GM12878 (cell line): Measurements from ENCODE around the gene THRB. TPM values are rescaled to one million over a fixed set of nuclear protein-coding genes. Genes with fewer than 3 reads are reported as not detected.

ENCODE experiments used
- ATAC-seq: fragments of 200-7000 bp; cut with Tn5 transposase; 3 replicates; pipeline ENCODE4 v1.9.1; 2020; ENCODE audit warnings: mild to moderate bottlenecking, moderate library complexity
- BruUV-seq: library from RNA; stranded (reverse); fragments of 400-500 nt; replicated peaks from 2 replicates; lab custom pipeline; 2021; lab: Mats Ljungman, UMichigan
- CTCF ChIA-PET: fragments of 300-600 bp; sonication (Branson Sonifier 250); formaldehyde crosslinking; extraction: SDS; loops from one replicate; lab custom pipeline; 2021; ENCODE audit warnings: inconsistent platforms; lab: Yijun Ruan, JAX
- POLR2A ChIA-PET: fragments of 350-600 bp; formaldehyde crosslinking; extraction: SDS; loops from one replicate; lab custom pipeline; 2021; ENCODE audit warnings: inconsistent platforms; lab: Charles Lee
- RAD21 ChIA-PET: fragments of 300-600 bp; sonication (Branson Sonifier 250); formaldehyde crosslinking; loops from one replicate; lab custom pipeline; 2023; ENCODE audit warnings: antibody characterized with exemption; ENCODE audit not compliant: unreplicated experiment; lab: Charles Lee
- SMC1A ChIA-PET: fragments of 300-600 bp; sonication (Branson Sonifier 250); formaldehyde crosslinking; loops from one replicate; lab custom pipeline; 2023; ENCODE audit not compliant: unreplicated experiment, uncharacterized antibody; lab: Charles Lee
- DNase-seq: peaks from one replicate; pipeline ENCODE4 v3.0.0-alpha.2; 2011; ENCODE audit warnings: low read depth, low spot score
- FAIRE-seq: peaks from 3 replicates; lab custom pipeline; 2011; peaks lifted over from hg19 to GRCh38; lab: Jason Lieb, UNC
- H2AFZ ChIP-seq: 2 replicates; pipeline ENCODE4 v1.6.0; 2011; ENCODE audit warnings: low read depth, low read length, control low read depth; ENCODE audit not compliant: control insufficient read depth
- H3K27ac ChIP-seq: 2 replicates; pipeline ENCODE4 v1.5.1; 2011; ENCODE audit warnings: control low read depth; ENCODE audit not compliant: control insufficient read depth, insufficient read depth
- H3K27me3 ChIP-seq, 2 experiments: replicated peaks in 1 of 2; 2 replicates each; pipeline versions ENCODE4 v1.6.0 to v1.6.1; 2011; ENCODE audit warnings: low read length in 1 of 2; ENCODE audit not compliant: control insufficient read depth in 2 of 2, insufficient read depth in 2 of 2
- H3K36me3 ChIP-seq, 2 experiments: 2 replicates each; pipeline ENCODE4 v1.5.1; 2011; ENCODE audit warnings: low read length in 1 of 2; ENCODE audit not compliant: control insufficient read depth in 2 of 2, insufficient read depth in 2 of 2
- H3K4me1 ChIP-seq: 2 replicates; pipeline ENCODE4 v1.6.1; 2011; ENCODE audit warnings: mild to moderate bottlenecking, low read length, moderate library complexity, mixed read lengths; ENCODE audit not compliant: control insufficient read depth, insufficient read depth
- H3K4me2 ChIP-seq: 2 replicates; pipeline ENCODE4 v1.6.0; 2011; ENCODE audit warnings: control low read depth; ENCODE audit not compliant: control insufficient read depth, insufficient read depth
- H3K4me3 ChIP-seq: fragments of 200-600 bp; sonication (generic); 2 replicates; pipeline ENCODE4 v1.5.1; 2016
- H3K79me2 ChIP-seq: 2 replicates; pipeline ENCODE4 v1.6.0; 2011; ENCODE audit warnings: low read length; ENCODE audit not compliant: control insufficient read depth, insufficient read depth
- H3K9ac ChIP-seq: 2 replicates; pipeline ENCODE4 v1.8.0; 2011; ENCODE audit warnings: low read length, control low read depth, mixed read lengths; ENCODE audit not compliant: control insufficient read depth, insufficient read depth
- H3K9me3 ChIP-seq: replicated peaks from 3 replicates; pipeline ENCODE4 v1.5.1; 2011; ENCODE audit warnings: mild to moderate bottlenecking, low read length; ENCODE audit not compliant: control insufficient read depth, insufficient read depth
- H4K20me1 ChIP-seq: 2 replicates; pipeline ENCODE4 v1.6.0; 2011; ENCODE audit not compliant: control insufficient read depth, insufficient read depth
- ASH2L ChIP-seq: fragments of 300-600, 200-600 bp; sonication (generic); IDR thresholded peaks from 2 replicates; pipeline ENCODE4 v1.6.1; 2017; ENCODE audit warnings: low read depth, mild to moderate bottlenecking, borderline replicate concordance
- RBBP5 ChIP-seq: fragments of 200-600 bp; sonication (generic); conservative IDR thresholded peaks from 2 replicates; pipeline ENCODE4 v1.6.1; 2016
- SUPT20H ChIP-seq: IDR thresholded peaks from 2 replicates; pipeline ENCODE4 v1.6.1; 2011; ENCODE audit warnings: low read depth, mild to moderate bottlenecking, low read length, moderate library complexity, borderline replicate concordance; ENCODE audit not compliant: control insufficient read depth
- ZZZ3 ChIP-seq: IDR thresholded peaks from 2 replicates; pipeline ENCODE4 v1.6.1; 2011; ENCODE audit warnings: low read depth; ENCODE audit not compliant: control insufficient read depth, insufficient read length
- WGBS: methylation state at CpG from one replicate; pipeline ENCODE4 v1.1.6; 2016; ENCODE audit warnings: low lambda C conversion rate; ENCODE audit not compliant: insufficient replicate concordance, insufficient coverage; ENCODE audit errors: missing lambda C conversion rate; 5-methylcytosine and 5-hydroxymethylcytosine counted together
- in situ Hi-C: fragments of 300-500 bp; cut with MboI; formaldehyde crosslinking; loops from 9 replicates; pipeline ENCODE4 v1.14.3; 2018; ENCODE audit warnings: mixed read lengths
- intact Hi-C: fragments of 100-400 bp; cut with micrococcal nuclease; formaldehyde crosslinking; loops from one replicate; pipeline ENCODE4 v1.14.2; 2022; ENCODE audit not compliant: unreplicated experiment
- polyA plus RNA-seq, 11 experiments: library from polyadenylated mRNA; depleted of rRNA in 4 of 11; unstranded in 6 of 11; stranded (reverse) in 5 of 11; fragments of >200 nt; fragmentation: Nextera tagmentation in 4 of 11; fragmentation: Illumina TruSeq in 1 of 11; extraction: Ambion mirVana in 4 of 11; extraction: Trizol in 1 of 11; gene quantifications; 1 replicate in 1 of 11; 2 replicates in 10 of 11; pipeline versions ENCODE4 v1.2.1 to v1.2.3, GENCODE V29; 2011 to 2016; ENCODE audit warnings: inconsistent platforms in 2 of 11, missing spikeins in 2 of 11, low read depth in 1 of 11
- total RNA-seq, 4 experiments: library from RNA; depleted of rRNA in 3 of 4; stranded (reverse); fragments of >200 nt in 3 of 4; fragmentation: Illumina TruSeq in 1 of 4; extraction: Trizol in 1 of 4; gene quantifications; 2 replicates each; pipeline versions ENCODE4 v1.2.1 to v1.2.3, GENCODE V29; 2013 to 2021
- TF ChIP-seq, protein P1 (sequence below): IDR thresholded peaks from 2 replicates; pipeline ENCODE4 v1.6.1; 2011; ENCODE audit warnings: mild to moderate bottlenecking, low read depth, low read length, moderate library complexity; ENCODE audit not compliant: insufficient replicate concordance

The THRB gene
- total and polyA plus RNA-seq, 10 of the 15 experiments (the other 5 are each of a cell fraction or from before 2014, with no cell fraction given), result 0.05 TPM; not detected in 9

DNA sequence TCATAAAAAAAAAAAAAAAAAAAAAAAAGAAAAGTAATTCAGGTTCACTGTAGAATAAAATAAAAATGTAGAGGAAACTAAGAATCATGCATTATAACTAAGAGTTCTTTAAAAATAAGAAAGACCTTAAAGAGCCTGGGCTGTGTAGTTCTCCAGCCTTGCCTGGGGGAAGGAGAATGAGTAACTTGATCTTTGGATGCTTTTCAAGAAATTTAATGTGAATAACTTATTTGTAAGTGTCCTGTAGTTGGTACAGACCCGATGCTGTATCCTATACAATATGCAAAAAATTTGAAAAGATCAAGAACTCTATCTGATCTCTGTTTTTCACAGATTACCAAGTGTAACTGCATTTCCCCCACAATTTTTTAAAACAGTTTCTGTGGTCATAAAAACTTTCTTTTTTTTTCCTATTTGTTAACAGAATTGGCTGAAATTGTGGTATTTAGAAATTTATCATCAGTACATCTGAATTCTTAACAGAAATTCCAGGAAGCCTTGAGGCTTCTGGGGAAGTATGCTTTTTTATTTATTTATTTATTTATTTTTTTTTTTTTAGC lies 195.3 kb downstream of the THRB start:
- no peaks in the 10 kb centered on the region for H3K9me3 ChIP-seq
- intact Hi-C loops, result no loop called here
- 0% methylated on average over 1 of the region's 1 CpG for WGBS
- no peak overlapping the region for H3K9ac ChIP-seq
- H3K79me2 ChIP-seq, result no peaks in the 10 kb centered on the region
- DNase-seq, result no peak
- no peaks in the 10 kb centered on the region for H3K36me3 ChIP-seq
- POLR2A ChIA-PET, result no interaction called here
- no peaks in the 10 kb centered on the region for H3K4me1 ChIP-seq
- TF ChIP-seq RBBP5, result no peak
- TF ChIP-seq, protein P1, sequence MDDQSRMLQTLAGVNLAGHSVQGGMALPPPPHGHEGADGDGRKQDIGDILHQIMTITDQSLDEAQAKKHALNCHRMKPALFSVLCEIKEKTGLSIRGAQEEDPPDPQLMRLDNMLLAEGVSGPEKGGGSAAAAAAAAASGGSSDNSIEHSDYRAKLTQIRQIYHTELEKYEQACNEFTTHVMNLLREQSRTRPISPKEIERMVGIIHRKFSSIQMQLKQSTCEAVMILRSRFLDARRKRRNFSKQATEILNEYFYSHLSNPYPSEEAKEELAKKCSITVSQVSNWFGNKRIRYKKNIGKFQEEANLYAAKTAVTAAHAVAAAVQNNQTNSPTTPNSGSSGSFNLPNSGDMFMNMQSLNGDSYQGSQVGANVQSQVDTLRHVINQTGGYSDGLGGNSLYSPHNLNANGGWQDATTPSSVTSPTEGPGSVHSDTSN, result no peak
- no peak for TF ChIP-seq ASH2L
- no peak for TF ChIP-seq SUPT20H
- no peak for TF ChIP-seq ZZZ3
- TF ChIP-seq, all 136 proteins: peak for 0
- FAIRE-seq (no peak), ATAC-seq (no peak)
- RAD21 ChIA-PET, result no interaction called here
- H2AFZ ChIP-seq, result no peak overlapping the region
- in situ Hi-C loops, result no loop called here
- CTCF ChIA-PET, result no interaction called here
- no peaks in the 10 kb centered on the region for H4K20me1 ChIP-seq
- SMC1A ChIA-PET, result no interaction called here
- H3K4me3 ChIP-seq, result no peak overlapping the region
- BruUV-seq, result no TSS peak
- H3K4me2 ChIP-seq, result no peak overlapping the region
- H3K27ac ChIP-seq, result no peak overlapping the region
- H3K27me3 ChIP-seq, result no peaks in the 10 kb centered on the region
